Measurements from ENCODE around the gene MAMLD1.

Gene MAMLD1

GRCh38 chrX:150512461-150512901 lies 149.4 kb downstream of the MAMLD1 start:
- TF ChIP-seq, protein P1, sequence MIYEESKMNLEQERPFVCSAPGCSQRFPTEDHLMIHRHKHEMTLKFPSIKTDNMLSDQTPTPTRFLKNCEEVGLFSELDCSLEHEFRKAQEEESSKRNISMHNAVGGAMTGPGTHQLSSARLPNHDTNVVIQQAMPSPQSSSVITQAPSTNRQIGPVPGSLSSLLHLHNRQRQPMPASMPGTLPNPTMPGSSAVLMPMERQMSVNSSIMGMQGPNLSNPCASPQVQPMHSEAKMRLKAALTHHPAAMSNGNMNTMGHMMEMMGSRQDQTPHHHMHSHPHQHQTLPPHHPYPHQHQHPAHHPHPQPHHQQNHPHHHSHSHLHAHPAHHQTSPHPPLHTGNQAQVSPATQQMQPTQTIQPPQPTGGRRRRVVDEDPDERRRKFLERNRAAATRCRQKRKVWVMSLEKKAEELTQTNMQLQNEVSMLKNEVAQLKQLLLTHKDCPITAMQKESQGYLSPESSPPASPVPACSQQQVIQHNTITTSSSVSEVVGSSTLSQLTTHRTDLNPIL (CRISPR knock-in tag; IDR thresholded peaks at IDR 0.05; ENCODE audit: low read depth), result no peak
- TF ChIP-seq ZFP3 (CRISPR knock-in tag; IDR thresholded peaks at IDR 0.05), result no peak
- TF ChIP-seq ZNF8 (CRISPR knock-in tag; IDR thresholded peaks at IDR 0.05), result no peak
- TF ChIP-seq PPARA (CRISPR knock-in tag; IDR thresholded peaks at IDR 0.05; ENCODE audit: borderline replicate concordance), result no peak
- TF ChIP-seq RARB (CRISPR knock-in tag; IDR thresholded peaks at IDR 0.05), result no peak
- TF ChIP-seq SNAI2 (CRISPR knock-in tag; IDR thresholded peaks at IDR 0.05), result no peak
- TF ChIP-seq ZNF565 (CRISPR knock-in tag; conservative IDR thresholded peaks at IDR 0.05; ENCODE audit: low read depth), result no peak
- no peak for TF ChIP-seq ESRRG (CRISPR knock-in tag; IDR thresholded peaks at IDR 0.05)
- TF ChIP-seq TOX (CRISPR knock-in tag; IDR thresholded peaks at IDR 0.05; ENCODE audit: borderline replicate concordance), result no peak
- TF ChIP-seq CSDC2 (CRISPR knock-in tag; IDR thresholded peaks at IDR 0.05), result no peak
- no peak for TF ChIP-seq BACH2 (CRISPR knock-in tag; IDR thresholded peaks at IDR 0.05; ENCODE audit: borderline replicate concordance)
- no peak for TF ChIP-seq POU6F1 (CRISPR knock-in tag; IDR thresholded peaks at IDR 0.05; ENCODE audit: borderline replicate concordance, low read depth)
- TF ChIP-seq TCF4 (CRISPR knock-in tag; IDR thresholded peaks at IDR 0.05; ENCODE audit: borderline replicate concordance), result no peak
- TF ChIP-seq PATZ1 (CRISPR knock-in tag; IDR thresholded peaks at IDR 0.05; ENCODE audit: borderline replicate concordance), result no peak
- ATAC-seq, result no peak

DNA sequence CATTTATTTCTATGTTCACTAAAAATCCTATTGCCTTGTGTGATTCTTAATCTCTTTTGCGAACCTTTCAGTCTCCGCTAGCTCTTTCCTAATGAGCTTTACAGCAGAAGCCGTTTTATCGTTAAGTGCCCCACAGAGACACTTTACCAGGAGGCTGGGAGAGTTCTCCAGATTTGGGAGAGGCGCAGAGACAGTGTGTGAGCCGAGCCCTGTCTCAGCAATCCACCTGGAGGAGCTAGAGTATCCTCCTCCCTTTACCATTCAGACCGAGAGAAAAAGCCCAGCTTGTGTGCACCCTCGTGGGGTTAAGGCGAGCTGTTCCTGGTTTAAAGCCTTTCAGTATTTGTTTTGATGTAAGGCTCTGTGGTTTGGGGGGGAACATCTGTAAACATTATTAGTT lies 150.4 kb downstream of the MAMLD1 start:
- TF ChIP-seq ZFP3 (CRISPR knock-in tag; IDR thresholded peaks at IDR 0.05) (no peak), RARB (CRISPR knock-in tag; IDR thresholded peaks at IDR 0.05) (no peak), ISL1 (CRISPR knock-in tag; IDR thresholded peaks at IDR 0.05) (no peak), ZNF8 (CRISPR knock-in tag; IDR thresholded peaks at IDR 0.05) (no peak), ZNF565 (CRISPR knock-in tag; conservative IDR thresholded peaks at IDR 0.05; ENCODE audit: low read depth) (no peak), TCF4 (CRISPR knock-in tag; IDR thresholded peaks at IDR 0.05; ENCODE audit: borderline replicate concordance) (no peak), TOX (CRISPR knock-in tag; IDR thresholded peaks at IDR 0.05; ENCODE audit: borderline replicate concordance) (no peak), PATZ1 (CRISPR knock-in tag; IDR thresholded peaks at IDR 0.05; ENCODE audit: borderline replicate concordance) (no peak), ZC3H10 (CRISPR knock-in tag; IDR thresholded peaks at IDR 0.05) (no peak), ESRRG (CRISPR knock-in tag; IDR thresholded peaks at IDR 0.05) (no peak), ZFP30 (CRISPR knock-in tag; IDR thresholded peaks at IDR 0.05) (no peak), GLIS3 (CRISPR knock-in tag; IDR thresholded peaks at IDR 0.05) (no peak), TSHZ2 (CRISPR knock-in tag; IDR thresholded peaks at IDR 0.05) (no peak), CSRNP3 (CRISPR knock-in tag; IDR thresholded peaks at IDR 0.05) (no peak)

More for the DNA sequence above, 150.4 kb downstream of the MAMLD1 start:
- ATAC-seq, result no peak
